ENCODE results near the gene RFPL2. TPM values are rescaled to one million over a fixed set of nuclear protein-coding genes. Genes with fewer than 3 reads are reported as not detected.
A peak's percentile ranks its signal among the peaks of the same experiment; 100 is the strongest.

Gene RFPL2
- total RNA-seq, 1 donor from 2014 or later, result not detected

GRCh38 chr22:32206774-32207758 lies 2.2 kb upstream of the RFPL2 start:
- no peak for DNase-seq (ENCODE audit: extremely low spot score, unreplicated experiment)
- Mint-ChIP-seq H3K4me3 (ENCODE audit: unreplicated experiment) (no peak overlapping the region), H3K27ac (ENCODE audit: unreplicated experiment) (no peak overlapping the region)

GRCh38 chr22:32205974-32206773 lies 1.3 kb upstream of the RFPL2 start:
- H3K4me3 Mint-ChIP-seq (ENCODE audit: unreplicated experiment), result no peak overlapping the region
- no peaks in the 10 kb centered on the region for H3K9me3 Mint-ChIP-seq (ENCODE audit: unreplicated experiment)
- no peak for TF ChIP-seq CTCF (IDR thresholded peaks at IDR 0.05)
- DNase-seq (ENCODE audit: extremely low spot score, unreplicated experiment), result no peak
- H3K36me3 Mint-ChIP-seq (ENCODE audit: unreplicated experiment), result no peaks in the 10 kb centered on the region
- H3K4me1 Mint-ChIP-seq (ENCODE audit: unreplicated experiment), result peaks cover 13% of the 10 kb centered on the region
- H3K27ac Mint-ChIP-seq (ENCODE audit: unreplicated experiment), result no peak overlapping the region
- no peaks in the 10 kb centered on the region for H3K27me3 Mint-ChIP-seq (ENCODE audit: unreplicated experiment)

More at GRCh38 chr22:32206774-32207758, 2.2 kb upstream of the RFPL2 start:
- Mint-ChIP-seq H3K36me3 (ENCODE audit: unreplicated experiment) (no peaks in the 10 kb centered on the region), H3K4me1 (ENCODE audit: unreplicated experiment) (peaks cover 13% of the 10 kb centered on the region), H3K27me3 (ENCODE audit: unreplicated experiment) (no peaks in the 10 kb centered on the region), H3K9me3 (ENCODE audit: unreplicated experiment) (no peaks in the 10 kb centered on the region)
- peak; percentile 42 for TF ChIP-seq CTCF (IDR thresholded peaks at IDR 0.05)

- no peaks in the 10 kb centered on the region for H3K9me3 Mint-ChIP-seq (ENCODE audit: unreplicated experiment)
- DNase-seq (ENCODE audit: extremely low spot score, unreplicated experiment), result no peak
- TF ChIP-seq CTCF (IDR thresholded peaks at IDR 0.05), result no peak
- no peaks in the 10 kb centered on the region for H3K27me3 Mint-ChIP-seq (ENCODE audit: unreplicated experiment)
- H3K4me1 Mint-ChIP-seq (ENCODE audit: unreplicated experiment), result peaks cover 13% of the 10 kb centered on the region
- H3K27ac Mint-ChIP-seq (ENCODE audit: unreplicated experiment), result no peak overlapping the region
- peak overlapping the region; percentile 81 for H3K4me3 Mint-ChIP-seq (ENCODE audit: unreplicated experiment)
- H3K36me3 Mint-ChIP-seq (ENCODE audit: unreplicated experiment), result no peaks in the 10 kb centered on the region
Observed at GRCh38 chr22:32204040-32204855, 625 bp downstream of the RFPL2 start.

- Mint-ChIP-seq H3K27me3 (ENCODE audit: unreplicated experiment) (no peaks in the 10 kb centered on the region), H3K4me1 (ENCODE audit: unreplicated experiment) (peaks cover 13% of the 10 kb centered on the region), H3K4me3 (ENCODE audit: unreplicated experiment) (no peak overlapping the region), H3K27ac (ENCODE audit: unreplicated experiment) (no peak overlapping the region), H3K36me3 (ENCODE audit: unreplicated experiment) (no peaks in the 10 kb centered on the region), H3K9me3 (ENCODE audit: unreplicated experiment) (no peaks in the 10 kb centered on the region)
- DNase-seq (ENCODE audit: extremely low spot score, unreplicated experiment), result no peak
- no peak for TF ChIP-seq CTCF (IDR thresholded peaks at IDR 0.05)
Observed at GRCh38 chr22:32203181-32204039, 1.5 kb downstream of the RFPL2 start.
